Stimulated activated CD4-positive, alpha-beta T cell treated with anti-CD3 and anti-CD28 coated beads, Interleukin-1b, Interleukin-23, amount 100 ng/mL, for 24 hours (primary cell): Measurements from ENCODE around the gene STK31.
"Not testable (repeated sequence)": the region's sequence is repeated elsewhere in the genome, so short reads cannot be mapped to it uniquely, and the experiment has no call there.

Experiments used
- DNase-seq, 4 experiments: peaks; one replicate each; pipeline ENCODE4 v3.0.0-alpha.2; 2020; ENCODE audit warnings: low read depth in 4 of 4, low spot score in 1 of 4

The STK31 gene

DNA sequence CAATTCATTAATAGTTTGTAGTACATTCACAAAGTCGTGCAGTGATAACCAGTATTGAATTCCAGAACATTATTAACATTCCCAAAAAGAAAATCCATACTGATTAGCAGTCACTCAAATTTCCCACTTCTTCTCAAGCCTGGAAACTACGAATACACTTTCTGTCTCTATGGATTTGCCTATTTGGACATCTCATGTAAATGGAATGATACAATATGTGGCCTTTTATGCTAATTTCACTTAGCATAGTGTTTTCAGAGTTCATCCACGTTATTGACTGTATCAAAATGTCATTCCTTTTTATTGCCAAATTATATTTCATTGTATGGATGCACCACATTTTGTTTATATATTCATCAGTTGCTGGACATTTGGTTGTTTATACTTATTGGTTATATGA is 78.8 kb downstream of the STK31 start:
- no peak for DNase-seq

DNA sequence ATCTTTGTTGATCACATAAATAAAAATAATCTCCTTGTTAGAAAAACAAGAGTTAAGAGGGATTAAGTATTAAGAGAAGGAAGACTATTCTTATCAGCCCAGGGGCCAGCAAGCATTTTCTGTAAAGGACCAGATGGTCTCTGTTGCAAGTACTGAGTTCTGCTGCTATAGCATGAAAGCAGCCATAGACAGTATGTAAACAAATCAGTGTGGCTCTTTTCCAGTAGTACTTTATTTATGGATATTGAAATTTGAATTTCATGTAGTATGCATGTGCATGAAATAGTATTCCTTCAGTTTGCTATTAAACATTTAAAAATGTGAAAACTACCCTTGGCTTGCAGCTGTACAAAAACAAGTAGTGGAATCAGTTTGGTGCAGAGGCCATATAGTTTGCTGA is 81.7 kb downstream of the STK31 start:
- DNase-seq = no peak

DNA sequence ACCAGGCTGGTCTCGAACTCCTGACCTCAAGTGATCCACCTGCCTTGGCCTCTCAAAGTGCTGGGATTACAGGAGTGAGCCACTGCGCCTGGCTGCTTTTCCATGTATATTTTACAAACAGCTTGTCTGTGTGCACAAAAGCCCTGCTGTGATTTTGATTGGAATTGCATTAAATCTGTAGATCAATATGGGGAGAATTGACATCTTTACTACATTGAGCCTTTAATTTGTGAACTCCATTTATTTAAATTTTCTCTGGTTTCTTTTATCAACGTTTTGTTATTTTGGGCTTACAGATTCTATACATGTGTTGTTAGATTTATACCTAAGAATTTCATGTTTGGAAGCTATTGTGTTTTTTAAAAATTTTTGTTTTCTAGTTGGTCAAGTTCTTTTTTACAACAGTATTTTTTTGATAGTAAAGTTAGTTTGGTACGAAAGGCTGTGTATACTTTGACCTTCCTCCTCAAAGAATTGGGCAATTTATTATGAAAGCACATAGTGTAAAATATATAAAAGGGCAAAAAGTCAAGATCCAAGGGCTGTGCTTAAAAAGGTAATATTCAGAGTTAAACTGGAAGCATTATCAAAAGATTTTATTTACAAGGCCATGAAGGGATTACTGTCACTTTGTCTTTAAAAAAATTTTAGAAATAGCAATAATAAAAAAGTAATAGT is 92.8 kb downstream of the STK31 start:
- DNase-seq = no peak

DNA sequence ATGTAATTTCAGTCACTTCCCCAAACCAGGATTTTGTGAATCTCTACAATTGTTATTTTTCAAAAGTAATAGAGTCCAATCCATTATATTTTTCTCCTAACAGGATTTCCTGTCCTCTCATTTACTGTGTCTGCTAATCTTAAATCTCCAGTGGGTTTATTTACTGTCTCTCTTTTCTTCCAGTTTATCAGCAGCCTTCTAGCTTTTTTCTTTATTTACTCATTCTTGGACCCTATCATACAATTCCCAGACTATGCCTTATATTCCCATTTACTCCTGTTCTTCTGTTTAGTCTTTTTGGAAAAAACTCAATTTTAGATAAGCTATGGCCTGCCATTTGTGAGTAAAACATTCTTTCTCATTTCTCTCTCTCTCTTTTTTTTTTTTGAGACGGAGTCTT is 94.7 kb downstream of the STK31 start:
- DNase-seq = no peak

DNA sequence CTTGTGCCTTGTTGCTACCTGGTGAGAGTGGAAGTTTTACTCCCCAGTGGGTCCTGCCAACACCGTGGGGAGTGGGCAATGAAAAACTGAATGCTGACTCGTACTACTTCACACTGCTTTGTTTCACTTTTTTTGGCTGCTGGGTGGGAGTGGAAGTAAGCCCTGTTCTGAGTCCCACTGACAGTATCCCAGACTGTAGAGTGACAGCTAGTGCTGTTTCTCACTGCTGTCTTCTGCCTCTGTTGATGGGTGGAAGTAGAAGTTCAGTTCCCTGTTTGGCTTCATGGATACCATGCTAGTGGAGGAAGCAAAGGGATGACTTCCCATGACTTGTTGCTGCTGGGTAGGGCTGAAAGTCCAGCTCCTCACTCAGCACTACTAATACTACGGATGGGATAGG is 98.4 kb downstream of the STK31 start:
- no peak for DNase-seq

DNA sequence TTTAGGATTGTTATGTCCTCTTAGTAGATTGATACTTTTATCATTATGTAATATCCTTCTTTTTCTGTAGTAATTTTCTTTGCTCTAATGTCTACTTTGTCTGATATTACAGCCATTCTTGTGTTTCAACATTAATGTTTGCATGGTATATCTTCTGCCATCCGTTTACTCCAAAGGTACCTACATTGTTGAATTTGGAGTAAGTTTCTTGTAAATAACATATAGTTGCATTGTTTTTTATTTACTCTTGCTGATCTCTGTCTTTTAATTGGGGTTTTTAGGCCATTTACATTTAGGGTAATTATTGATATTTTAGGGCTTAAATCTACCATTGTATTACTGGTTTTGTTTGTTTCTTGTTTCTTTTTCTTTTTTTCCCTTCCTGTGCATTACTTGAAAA is 100.1 kb downstream of the STK31 start:
- no peak for DNase-seq

DNA sequence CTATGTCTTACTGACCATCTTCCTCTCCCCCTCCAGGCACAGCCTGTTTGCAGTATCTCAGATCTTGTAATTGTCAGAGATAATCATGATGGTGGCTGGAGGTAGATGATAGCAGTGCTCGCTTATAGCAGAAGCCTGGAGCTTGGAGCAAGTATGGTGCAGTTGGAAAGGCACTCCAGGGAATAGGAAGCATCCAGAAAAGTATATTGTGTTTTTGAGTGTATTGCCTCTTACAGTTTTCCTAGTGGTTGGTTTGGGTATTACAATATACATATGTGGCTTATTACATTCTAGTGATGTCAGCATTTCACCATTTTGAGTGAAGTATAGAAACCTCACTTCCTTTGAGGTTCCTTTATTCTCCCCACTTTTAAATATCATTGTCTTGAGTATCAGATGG is 101.5 kb downstream of the STK31 start:
- no peak for DNase-seq

DNA sequence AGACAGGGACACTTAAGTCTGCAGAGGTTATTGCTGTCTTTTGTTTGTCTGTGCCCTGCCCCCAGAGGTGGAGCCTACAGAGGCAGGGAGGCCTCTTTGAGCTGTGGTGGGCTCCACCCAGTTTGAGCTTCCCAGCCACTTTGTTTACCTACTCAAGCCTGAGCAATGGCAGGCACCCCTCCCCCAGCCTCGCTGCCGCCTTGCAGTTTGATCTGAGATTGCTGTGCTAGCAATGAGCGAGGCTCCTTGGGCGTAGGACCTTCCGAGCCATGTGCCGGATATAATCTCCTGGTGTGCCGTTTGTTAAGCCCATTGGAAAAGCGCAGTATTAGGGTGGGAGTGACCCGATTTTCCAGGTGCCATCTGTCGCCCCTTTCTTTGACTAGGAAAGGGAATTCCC is 118.1 kb downstream of the STK31 start:
- not testable (repeated sequence) for DNase-seq

DNA sequence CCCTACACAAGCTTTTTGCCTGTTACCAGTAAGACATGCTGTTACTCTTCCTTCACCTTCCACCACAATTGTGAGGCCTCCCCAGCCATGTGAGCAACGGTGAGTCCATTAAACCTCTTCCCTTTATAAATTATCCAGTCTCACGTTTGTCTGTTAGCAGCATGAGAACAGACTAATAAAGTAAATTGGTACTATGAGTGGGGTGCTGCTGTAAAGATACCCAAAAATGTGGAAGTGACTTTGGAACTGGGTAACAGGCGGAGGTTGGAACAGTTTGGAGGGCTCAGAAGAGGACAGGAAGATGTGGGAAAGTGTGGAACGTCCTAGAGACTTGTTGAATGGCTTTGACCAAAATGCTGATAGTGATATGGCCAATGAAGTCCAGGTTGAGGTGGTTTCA is 122.7 kb downstream of the STK31 start:
- not testable (repeated sequence) for DNase-seq

DNA sequence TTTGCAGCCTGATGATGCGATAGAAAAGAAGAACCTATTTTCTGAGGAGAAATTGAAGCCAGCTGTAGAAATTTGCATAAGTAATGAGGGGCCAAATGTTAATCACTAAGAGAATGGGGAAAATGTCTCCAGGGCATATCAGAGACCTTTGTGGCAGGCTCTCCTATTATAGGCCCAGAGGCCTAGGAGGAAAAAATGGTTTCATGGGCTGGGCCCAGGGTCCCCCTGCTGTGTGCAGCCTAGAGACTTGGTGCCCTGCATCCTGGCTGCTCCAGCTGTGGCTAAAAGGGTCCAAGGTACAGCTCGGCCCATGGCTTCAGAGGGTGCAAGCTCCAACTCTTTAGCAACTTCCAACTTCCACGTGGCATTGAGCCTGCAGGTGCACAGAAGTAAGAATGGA is 123.4 kb downstream of the STK31 start:
- no peak for DNase-seq

DNA sequence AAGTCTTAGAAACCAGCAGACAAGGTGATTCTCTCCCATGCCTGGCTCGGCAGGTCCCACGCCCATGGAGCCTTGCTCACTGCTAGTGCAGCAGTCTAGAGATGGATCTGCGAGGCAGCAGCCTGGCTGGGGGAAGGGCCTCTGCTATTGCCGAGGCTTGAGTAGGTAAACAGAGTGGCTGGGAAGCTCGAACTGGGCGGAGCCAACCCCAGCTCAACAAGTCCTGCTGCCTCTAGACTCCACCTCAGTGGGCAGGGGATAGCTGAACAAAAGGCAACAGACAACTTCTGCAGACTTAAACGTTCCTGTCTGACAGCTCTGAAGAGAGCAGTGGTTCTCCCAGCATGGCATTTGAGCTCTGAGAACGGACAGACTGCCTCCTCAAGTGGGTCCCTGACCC is 134.8 kb downstream of the STK31 start:
- not testable (repeated sequence) for DNase-seq

DNA sequence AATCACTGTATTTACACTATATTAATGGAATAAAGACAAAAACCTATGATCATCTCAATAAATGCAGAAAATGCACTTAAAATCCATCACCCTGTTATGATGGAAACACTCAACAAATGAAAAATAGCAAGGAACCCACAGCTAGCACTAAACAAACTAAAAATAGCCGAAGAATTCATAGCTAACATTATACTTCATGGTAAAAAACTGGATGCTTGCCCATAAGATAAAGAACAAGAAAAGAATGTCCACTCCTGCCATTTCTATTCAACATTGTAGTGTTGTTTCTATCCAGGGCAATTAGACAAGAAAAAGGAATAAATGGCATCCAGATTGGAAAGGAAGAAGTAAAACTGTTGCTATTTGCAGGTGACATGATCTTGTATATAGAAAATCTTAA is 142.1 kb downstream of the STK31 start:
- DNase-seq = no peak

DNA sequence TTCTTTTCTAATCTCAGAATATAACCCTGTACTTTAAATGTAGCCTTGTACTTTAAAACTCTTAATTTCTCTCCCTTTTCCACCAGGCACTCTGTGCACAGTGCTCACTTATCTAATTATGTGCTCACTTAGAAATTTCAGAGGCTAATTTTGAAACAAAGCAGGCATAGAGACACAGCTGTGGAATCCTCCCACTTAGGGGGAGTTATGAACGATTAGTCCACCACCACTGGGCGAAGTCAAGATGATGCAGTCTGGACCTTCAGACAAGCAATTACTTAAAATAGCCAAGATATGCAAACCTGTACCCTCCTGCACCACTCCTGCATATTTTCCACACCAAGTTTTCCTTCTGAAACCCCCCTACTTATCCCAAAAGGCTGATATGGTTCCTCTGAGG is 143.0 kb downstream of the STK31 start:
- no peak for DNase-seq

DNA sequence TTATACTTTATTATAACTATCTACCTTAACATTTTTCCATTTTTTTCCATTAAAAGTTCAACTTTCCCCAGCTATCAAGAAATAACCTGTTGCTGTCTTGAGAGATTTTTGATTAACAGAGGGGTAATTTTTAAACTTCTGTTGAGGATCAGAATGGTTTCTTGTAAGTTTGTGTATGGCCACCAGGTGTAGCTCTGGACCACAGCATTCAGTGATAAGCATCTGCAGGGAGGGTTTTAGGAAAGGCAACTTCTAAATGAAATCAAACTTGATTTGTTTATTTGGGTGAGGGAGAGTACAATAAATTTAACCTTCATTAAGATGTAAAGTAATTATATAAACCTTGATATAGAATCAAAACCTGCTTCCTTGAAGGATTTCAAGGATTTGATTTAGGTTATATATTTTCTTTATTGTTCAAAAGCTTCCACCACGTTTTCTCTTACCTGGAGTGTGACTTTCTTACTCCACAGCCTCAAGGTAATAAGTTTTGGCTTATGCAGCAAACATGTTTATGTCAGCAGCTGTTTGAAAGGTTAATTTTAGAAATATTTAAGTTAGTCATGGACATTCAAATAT is 153.3 kb downstream of the STK31 start:
- DNase-seq = no peak

DNA sequence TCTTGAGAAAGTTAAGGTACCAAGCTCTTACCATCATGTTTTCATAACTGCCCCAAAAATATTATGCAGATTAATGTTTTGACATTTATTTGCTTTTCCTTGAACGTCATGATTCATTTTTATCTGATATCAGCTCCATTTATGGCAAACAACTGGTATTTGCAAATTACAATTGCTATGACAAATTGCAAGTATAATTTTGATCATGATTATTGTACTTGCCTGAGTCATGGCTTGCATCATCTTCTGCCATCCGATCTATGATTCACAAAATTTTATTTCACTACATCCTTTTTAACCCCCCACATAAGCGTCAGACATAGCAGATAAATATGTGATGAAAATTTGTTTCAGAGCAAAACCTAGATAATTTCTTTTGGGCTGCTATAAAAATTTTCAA is 155.0 kb downstream of the STK31 start:
- no peak for DNase-seq

DNA sequence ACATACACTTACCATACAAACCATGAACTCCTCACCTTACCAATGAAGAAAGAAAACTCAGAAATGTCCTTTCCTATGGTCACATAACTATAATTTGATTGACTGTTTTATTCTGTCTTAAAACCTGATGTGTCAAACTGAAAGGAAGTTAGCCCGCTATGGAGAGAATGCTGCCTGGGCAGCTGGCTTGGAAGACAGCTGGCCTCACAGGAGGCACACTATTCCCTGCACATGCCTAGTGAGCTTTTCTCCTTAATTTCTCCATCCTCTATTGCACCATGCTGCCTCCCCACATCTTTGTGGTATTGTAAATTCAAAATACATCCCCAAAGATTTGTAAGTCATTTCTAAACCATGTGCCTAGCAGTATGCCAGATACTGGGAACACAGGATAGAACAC is 163.3 kb downstream of the STK31 start:
- no peak for DNase-seq

DNA sequence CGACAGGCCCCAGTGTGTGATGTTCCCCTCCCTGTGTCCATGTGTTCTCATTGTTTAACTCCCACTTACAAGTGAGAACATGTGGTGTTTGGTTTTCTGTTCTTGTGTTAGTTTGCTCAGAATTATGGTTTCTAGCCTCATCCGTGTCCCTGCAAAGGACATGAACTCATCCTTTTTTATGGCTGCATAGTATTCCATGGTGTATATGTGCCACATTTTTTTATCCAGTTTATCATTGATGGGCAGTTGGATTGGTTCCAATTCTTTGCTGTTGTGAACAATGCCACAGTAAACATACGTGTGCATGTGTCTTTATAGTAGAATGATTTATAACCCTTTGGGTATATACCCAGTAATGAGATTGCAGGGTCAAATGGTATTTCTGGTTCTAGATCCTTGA is 166.5 kb downstream of the STK31 start:
- not testable (repeated sequence) for DNase-seq
